ENCODE results near the gene DUSP1.
"Not testable (repeated sequence)": the region's sequence is repeated elsewhere in the genome, so short reads cannot be mapped to it uniquely, and the experiment has no call there.

DUSP1 gene

GRCh38 chr5:172791726-172792445 is 20.9 kb upstream of the DUSP1 start:
- H3K36me3 Mint-ChIP-seq = peaks cover 2 to 7% of the 10 kb centered on the region in 2 donors
- no peak for ATAC-seq (replicated peaks)
- no peak overlapping the region for H3K27ac Mint-ChIP-seq
- peaks cover 2 to 4% of the 10 kb centered on the region in 2 donors for H3K9me3 Mint-ChIP-seq
- H3K27me3 Mint-ChIP-seq = no peaks in the 10 kb centered on the region
- DNase-seq = no peak
- no peak overlapping the region for H3K4me3 Mint-ChIP-seq
- H3K4me1 Mint-ChIP-seq = peaks cover 27 to 30% of the 10 kb centered on the region in 2 donors

- H3K36me3 Mint-ChIP-seq = peaks cover 2 to 7% of the 10 kb centered on the region in 2 donors
- H3K27me3 Mint-ChIP-seq = no peaks in the 10 kb centered on the region
- peaks cover 23 to 30% of the 10 kb centered on the region in 2 donors for H3K4me1 Mint-ChIP-seq
- DNase-seq (no peak), ATAC-seq (replicated peaks) (no peak)
- H3K4me3 Mint-ChIP-seq = no peak overlapping the region
- peak overlapping the region; percentile 37 for H3K27ac Mint-ChIP-seq
- H3K9me3 Mint-ChIP-seq = peaks cover 2 to 4% of the 10 kb centered on the region in 2 donors
Measured at GRCh38 chr5:172791286-172791685, 20.3 kb upstream of the DUSP1 start.

- ATAC-seq (replicated peaks) = no peak
- Mint-ChIP-seq H3K4me3 (no peak overlapping the region), H3K27me3 (no peaks in the 10 kb centered on the region), H3K4me1 (peaks cover 23 to 30% of the 10 kb centered on the region in 2 donors), H3K36me3 (peaks cover 2 to 7% of the 10 kb centered on the region in 2 donors), H3K9me3 (peaks cover 2 to 4% of the 10 kb centered on the region in 2 donors), H3K27ac (no peak overlapping the region)
- no peak for DNase-seq
Measured at GRCh38 chr5:172790496-172790889, 19.5 kb upstream of the DUSP1 start.

- H3K27ac Mint-ChIP-seq = no peak overlapping the region
- no peak for ATAC-seq (replicated peaks)
- H3K36me3 Mint-ChIP-seq = peaks cover 2 to 7% of the 10 kb centered on the region in 2 donors
Measured at GRCh38 chr5:172789687-172790495, 18.9 kb upstream of the DUSP1 start.

GRCh38 chr5:172788771-172789686 is 18.0 kb upstream of the DUSP1 start:
- Mint-ChIP-seq H3K27ac (peak overlapping the region; percentile 37), H3K4me1 (peaks cover 16 to 22% of the 10 kb centered on the region in 2 donors), H3K9me3 (peaks cover 2 to 3% of the 10 kb centered on the region in 2 donors), H3K4me3 (no peak overlapping the region), H3K36me3 (peaks cover 2 to 6% of the 10 kb centered on the region in 2 donors), H3K27me3 (no peaks in the 10 kb centered on the region)
- DNase-seq (no peak), ATAC-seq (replicated peaks) (peak; percentile 38 to 75)

More at GRCh38 chr5:172789687-172790495, 18.9 kb upstream of the DUSP1 start:
- H3K4me1 Mint-ChIP-seq = peaks cover 23 to 30% of the 10 kb centered on the region in 2 donors
- no peak overlapping the region for H3K4me3 Mint-ChIP-seq
- H3K27me3 Mint-ChIP-seq = no peaks in the 10 kb centered on the region
- peaks cover 2 to 4% of the 10 kb centered on the region in 2 donors for H3K9me3 Mint-ChIP-seq
- no peak for DNase-seq

GRCh38 chr5:172787538-172787937 is 16.5 kb upstream of the DUSP1 start:
- not testable (repeated sequence) for H3K27me3 Mint-ChIP-seq; H3K27ac Mint-ChIP-seq; H3K4me1 Mint-ChIP-seq; ATAC-seq (replicated peaks); H3K4me3 Mint-ChIP-seq; H3K9me3 Mint-ChIP-seq; H3K36me3 Mint-ChIP-seq; DNase-seq

- Mint-ChIP-seq H3K4me1 (peaks cover 8 to 11% of the 10 kb centered on the region in 2 donors), H3K4me3 (no peak overlapping the region), H3K36me3 (no peaks in the 10 kb centered on the region), H3K27ac (no peak overlapping the region), H3K9me3 (no peaks in the 10 kb centered on the region), H3K27me3 (no peaks in the 10 kb centered on the region)
- ATAC-seq (replicated peaks) = no peak
- no peak for DNase-seq
Measured at GRCh38 chr5:172786736-172787462, 15.9 kb upstream of the DUSP1 start.

GRCh38 chr5:172785429-172786088 is 14.6 kb upstream of the DUSP1 start:
- ATAC-seq (replicated peaks) = no peak
- DNase-seq = no peak

GRCh38 chr5:172784162-172784561 is 13.2 kb upstream of the DUSP1 start:
- not testable (repeated sequence) for DNase-seq; H3K4me1 Mint-ChIP-seq; ATAC-seq (replicated peaks); H3K9me3 Mint-ChIP-seq; H3K27me3 Mint-ChIP-seq; H3K27ac Mint-ChIP-seq; H3K4me3 Mint-ChIP-seq; H3K36me3 Mint-ChIP-seq

More at GRCh38 chr5:172785429-172786088, 14.6 kb upstream of the DUSP1 start:
- H3K4me3 Mint-ChIP-seq = no peak overlapping the region
- H3K36me3 Mint-ChIP-seq = no peaks in the 10 kb centered on the region
- no peaks in the 10 kb centered on the region for H3K27me3 Mint-ChIP-seq
- no peak overlapping the region for H3K27ac Mint-ChIP-seq
- no peaks in the 10 kb centered on the region for H3K9me3 Mint-ChIP-seq
- peaks cover 6 to 8% of the 10 kb centered on the region in 2 donors for H3K4me1 Mint-ChIP-seq

- H3K27me3 Mint-ChIP-seq; H3K4me3 Mint-ChIP-seq; H3K9me3 Mint-ChIP-seq; H3K4me1 Mint-ChIP-seq; ATAC-seq (replicated peaks); H3K27ac Mint-ChIP-seq; DNase-seq; H3K36me3 Mint-ChIP-seq: not testable (repeated sequence)
Measured at GRCh38 chr5:172783319-172783718, 12.3 kb upstream of the DUSP1 start.

- no peaks in the 10 kb centered on the region for H3K36me3 Mint-ChIP-seq
- DNase-seq = no peak
- no peak overlapping the region for H3K27ac Mint-ChIP-seq
- no peaks in the 10 kb centered on the region for H3K9me3 Mint-ChIP-seq
- peak in 1 of 2 donors; percentile 38 for ATAC-seq (replicated peaks)
- peaks cover 11 to 14% of the 10 kb centered on the region in 2 donors for H3K4me1 Mint-ChIP-seq
- no peaks in the 10 kb centered on the region for H3K27me3 Mint-ChIP-seq
- H3K4me3 Mint-ChIP-seq = no peak overlapping the region
Measured at GRCh38 chr5:172782169-172783039, 11.4 kb upstream of the DUSP1 start.

GRCh38 chr5:172779691-172780341 is 8.8 kb upstream of the DUSP1 start:
- ATAC-seq (replicated peaks) = no peak
- H3K27me3 Mint-ChIP-seq = no peaks in the 10 kb centered on the region
- H3K36me3 Mint-ChIP-seq = no peaks in the 10 kb centered on the region
- no peaks in the 10 kb centered on the region for H3K9me3 Mint-ChIP-seq
- H3K4me1 Mint-ChIP-seq = peaks cover 19% of the 10 kb centered on the region in 2 donors
- H3K4me3 Mint-ChIP-seq = no peak overlapping the region
- DNase-seq = no peak
- H3K27ac Mint-ChIP-seq = no peak overlapping the region

Data from stimulated activated naive B cell treated with anti-CD40 and anti-IgM and Interleukin-4, amounts not matched to agents 10 μg/mL and 1 μg/mL and 100 μg/mL, for 72 hours (primary cell).